NB4 (cell line): ENCODE data around the gene PSMA2.
A peak's percentile ranks its signal among the peaks of the same experiment; 100 is the strongest.

ENCODE experiments used
- DNase-seq: peaks from one replicate; pipeline ENCODE4 v3.0.0; 2010; ENCODE audit warnings: low read depth
- H3K4me3 ChIP-seq: one replicate; pipeline ENCODE4 v1.5.1; 2011; ENCODE audit warnings: mild to moderate bottlenecking, low read depth, low read length, moderate library complexity
- CTCF ChIP-seq: IDR thresholded peaks from one replicate; pipeline ENCODE4 v1.5.1; 2012; ENCODE audit warnings: low read depth, low read length
- MAX ChIP-seq: IDR thresholded peaks from 2 replicates; pipeline ENCODE4 v1.6.1; 2011; ENCODE audit warnings: low read depth, low read length
- MYC ChIP-seq: IDR thresholded peaks from 2 replicates; pipeline ENCODE4 v1.6.1; 2011; ENCODE audit warnings: low read depth, low read length
- POLR2A ChIP-seq: IDR thresholded peaks from 2 replicates; pipeline ENCODE4 v1.6.1; 2011; ENCODE audit warnings: mild to moderate bottlenecking; ENCODE audit not compliant: insufficient read length; ENCODE audit errors: extremely low read depth

PSMA2 gene

GRCh38 chr7:42934291-42934690 lies 2.3 kb upstream of the PSMA2 start:
- no peak for DNase-seq
- peak overlapping the region; percentile 25 for H3K4me3 ChIP-seq
- no peak for TF ChIP-seq MAX

GRCh38 chr7:42932811-42933591 lies 1.0 kb upstream of the PSMA2 start:
- DNase-seq = peak; percentile 53
- TF ChIP-seq MYC (no peak), MAX (no peak), POLR2A (no peak), CTCF (no peak)
- H3K4me3 ChIP-seq = peak overlapping the region; percentile 96

- peak; percentile 34 for DNase-seq
These were observed 534 bp downstream of the PSMA2 start for GRCh38 chr7:42931447-42931833.

GRCh38 chr7:42930889-42931288 lies 1.1 kb downstream of the PSMA2 start:
- TF ChIP-seq POLR2A (no peak), MAX (no peak), CTCF (no peak), MYC (no peak)
- H3K4me3 ChIP-seq = peak overlapping the region; percentile 96
- DNase-seq = no peak

More at GRCh38 chr7:42931447-42931833, 534 bp downstream of the PSMA2 start:
- TF ChIP-seq POLR2A (no peak), MYC (no peak), CTCF (no peak), MAX (no peak)
- H3K4me3 ChIP-seq = peak overlapping the region; percentile 96

GRCh38 chr7:42929449-42929848 lies 2.5 kb downstream of the PSMA2 start:
- H3K4me3 ChIP-seq = peak overlapping the region; percentile 96
- TF ChIP-seq CTCF (no peak), MYC (no peak), POLR2A (no peak), MAX (no peak)
- DNase-seq = no peak

GRCh38 chr7:42928754-42929153 lies 3.2 kb downstream of the PSMA2 start:
- H3K4me3 ChIP-seq = peak overlapping the region; percentile 96
- TF ChIP-seq CTCF = no peak
- TF ChIP-seq MYC = no peak
- TF ChIP-seq POLR2A = no peak
- no peak for TF ChIP-seq MAX
- DNase-seq = peak; percentile 37
